ENCODE results near the gene PREB. TPM values are rescaled to one million over a fixed set of nuclear protein-coding genes. Genes with fewer than 3 reads are reported as not detected.

Gene PREB
- total RNA-seq, 4 donors from 2014 or later, result 66.5 to 106 (median 69.4) TPM

- Histone ChIP-seq H3K9me3 (no peaks in the 10 kb centered on the region), H3K4me3 (peak overlapping the region in 3 of 4 donors; percentile 10 to 88 (median 65)), H3K27ac (peak overlapping the region in 3 of 4 donors; percentile 6 to 96 (median 81)), H3K36me3 (no peaks in the 10 kb centered on the region), H3K27me3 (no peaks in the 10 kb centered on the region), H3K4me1 (peaks cover 0 to 35% (median 11%) of the 10 kb centered on the region in 4 donors)
- no peak for DNase-seq
- TF ChIP-seq POLR2A (IDR thresholded peaks at IDR 0.05) (no peak), CTCF (IDR thresholded peaks at IDR 0.05) (no peak)
These were observed 45.1 kb downstream of the PREB start for GRCh38 chr2:27089111-27089954.

- no peak for DNase-seq
- no peak for TF ChIP-seq CTCF (IDR thresholded peaks at IDR 0.05)
- peak; percentile 28 to 35 for TF ChIP-seq POLR2A (IDR thresholded peaks at IDR 0.05)
These were observed 45.8 kb downstream of the PREB start for GRCh38 chr2:27088634-27089033.

GRCh38 chr2:27087823-27088410 is 46.5 kb downstream of the PREB start:
- Histone ChIP-seq H3K27me3 (no peaks in the 10 kb centered on the region), H3K4me3 (peak overlapping the region in 3 of 4 donors; percentile 2 to 88 (median 65)), H3K9me3 (no peaks in the 10 kb centered on the region), H3K4me1 (peaks cover 0 to 39% (median 8%) of the 10 kb centered on the region in 4 donors), H3K36me3 (no peaks in the 10 kb centered on the region), H3K27ac (peak overlapping the region in 3 of 4 donors; percentile 13 to 96 (median 93))
- no peak for TF ChIP-seq POLR2A (IDR thresholded peaks at IDR 0.05)
- TF ChIP-seq CTCF (IDR thresholded peaks at IDR 0.05), result no peak
- no peak for DNase-seq

More at GRCh38 chr2:27088634-27089033, 45.8 kb downstream of the PREB start:
- no peaks in the 10 kb centered on the region for H3K9me3 ChIP-seq
- no peaks in the 10 kb centered on the region for H3K36me3 ChIP-seq
- H3K4me3 ChIP-seq, result peak overlapping the region in 3 of 4 donors; percentile 2 to 88 (median 65)
- peak overlapping the region in 3 of 4 donors; percentile 6 to 96 (median 81) for H3K27ac ChIP-seq
- H3K4me1 ChIP-seq, result peaks cover 0 to 36% (median 10%) of the 10 kb centered on the region in 4 donors
- H3K27me3 ChIP-seq, result no peaks in the 10 kb centered on the region

- no peaks in the 10 kb centered on the region for H3K36me3 ChIP-seq
- no peaks in the 10 kb centered on the region for H3K27me3 ChIP-seq
- TF ChIP-seq CTCF (IDR thresholded peaks at IDR 0.05) (no peak), POLR2A (IDR thresholded peaks at IDR 0.05) (peak; percentile 86 to 90)
- DNase-seq, result peak in 2 of 3 donors; percentile 90
- peak within 1 kb of the TSS; percentile 81 to 96 (median 90) for H3K27ac ChIP-seq
- H3K4me1 ChIP-seq, result peaks cover 0 to 43% (median 8%) of the 10 kb centered on the region in 4 donors
- H3K4me3 ChIP-seq, result peak within 1 kb of the TSS; percentile 64 to 88 (median 66)
- H3K9me3 ChIP-seq, result no peaks in the 10 kb centered on the region
These were observed 47.5 kb downstream of the PREB start, which contains the start of gene KHK for GRCh38 chr2:27086724-27087593. TSS of gene KHK (plus strand) at chr2:27086772. CDS start at chr2:27087260, 488 bp downstream.
